ENCODE data around the gene CTSA.

- TF ChIP-seq CTCF (IDR thresholded peaks at IDR 0.05) (no peak), POLR2A (IDR thresholded peaks at IDR 0.05) (no peak)
These were observed 29.6 kb downstream of the CTSA start for GRCh38 chr20:45920462-45921336.
